ENCODE data around the gene ADAMTS9. TPM values are rescaled to one million over a fixed set of nuclear protein-coding genes. Genes with fewer than 3 reads are reported as not detected.

The ADAMTS9 gene
- total RNA-seq, 1 donor from 2014 or later, result 261 TPM

GRCh38 chr3:64716110-64716710, 28.4 kb upstream of the ADAMTS9 start:
- Mint-ChIP-seq H3K4me3 (ENCODE audit: unreplicated experiment) (no peak overlapping the region), H3K27me3 (ENCODE audit: unreplicated experiment) (no peaks in the 10 kb centered on the region), H3K9me3 (ENCODE audit: unreplicated experiment) (no peaks in the 10 kb centered on the region), H3K4me1 (ENCODE audit: unreplicated experiment) (peaks cover 8% of the 10 kb centered on the region), H3K27ac (ENCODE audit: unreplicated experiment) (no peak overlapping the region), H3K36me3 (ENCODE audit: low read depth, unreplicated experiment) (no peaks in the 10 kb centered on the region)
- DNase-seq (ENCODE audit: low spot score), result no peak
- no peak for TF ChIP-seq CTCF (IDR thresholded peaks at IDR 0.05; ENCODE audit: unreplicated experiment)

- Mint-ChIP-seq H3K36me3 (ENCODE audit: low read depth, unreplicated experiment) (no peaks in the 10 kb centered on the region), H3K4me1 (ENCODE audit: unreplicated experiment) (peaks cover 8% of the 10 kb centered on the region), H3K9me3 (ENCODE audit: unreplicated experiment) (no peaks in the 10 kb centered on the region), H3K27ac (ENCODE audit: unreplicated experiment) (peak overlapping the region; percentile 81), H3K4me3 (ENCODE audit: unreplicated experiment) (no peak overlapping the region), H3K27me3 (ENCODE audit: unreplicated experiment) (no peaks in the 10 kb centered on the region)
- no peak for DNase-seq (ENCODE audit: low spot score)
- TF ChIP-seq CTCF (IDR thresholded peaks at IDR 0.05; ENCODE audit: unreplicated experiment), result no peak
These were observed 27.6 kb upstream of the ADAMTS9 start for GRCh38 chr3:64715211-64715982.

- Mint-ChIP-seq H3K4me3 (ENCODE audit: unreplicated experiment) (no peak overlapping the region), H3K27ac (ENCODE audit: unreplicated experiment) (no peak overlapping the region), H3K36me3 (ENCODE audit: low read depth, unreplicated experiment) (no peaks in the 10 kb centered on the region), H3K27me3 (ENCODE audit: unreplicated experiment) (no peaks in the 10 kb centered on the region), H3K4me1 (ENCODE audit: unreplicated experiment) (no peaks in the 10 kb centered on the region), H3K9me3 (ENCODE audit: unreplicated experiment) (no peaks in the 10 kb centered on the region)
- no peak for TF ChIP-seq CTCF (IDR thresholded peaks at IDR 0.05; ENCODE audit: unreplicated experiment)
- DNase-seq (ENCODE audit: low spot score), result no peak
These were observed 20.7 kb upstream of the ADAMTS9 start for GRCh38 chr3:64708456-64708855.

GRCh38 chr3:64705946-64706345, 18.1 kb upstream of the ADAMTS9 start:
- DNase-seq (ENCODE audit: low spot score), result no peak
- no peaks in the 10 kb centered on the region for H3K4me1 Mint-ChIP-seq (ENCODE audit: unreplicated experiment)
- no peak overlapping the region for H3K27ac Mint-ChIP-seq (ENCODE audit: unreplicated experiment)
- H3K4me3 Mint-ChIP-seq (ENCODE audit: unreplicated experiment), result no peak overlapping the region
- no peak for TF ChIP-seq CTCF (IDR thresholded peaks at IDR 0.05; ENCODE audit: unreplicated experiment)
- H3K9me3 Mint-ChIP-seq (ENCODE audit: unreplicated experiment), result no peaks in the 10 kb centered on the region
- H3K27me3 Mint-ChIP-seq (ENCODE audit: unreplicated experiment), result no peaks in the 10 kb centered on the region
- no peaks in the 10 kb centered on the region for H3K36me3 Mint-ChIP-seq (ENCODE audit: low read depth, unreplicated experiment)

GRCh38 chr3:64696896-64697295, 9.1 kb upstream of the ADAMTS9 start:
- H3K4me3 Mint-ChIP-seq (ENCODE audit: unreplicated experiment), result no peak overlapping the region
- no peak overlapping the region for H3K27ac Mint-ChIP-seq (ENCODE audit: unreplicated experiment)
- no peaks in the 10 kb centered on the region for H3K36me3 Mint-ChIP-seq (ENCODE audit: low read depth, unreplicated experiment)
- no peaks in the 10 kb centered on the region for H3K27me3 Mint-ChIP-seq (ENCODE audit: unreplicated experiment)
- no peak for TF ChIP-seq CTCF (IDR thresholded peaks at IDR 0.05; ENCODE audit: unreplicated experiment)
- H3K9me3 Mint-ChIP-seq (ENCODE audit: unreplicated experiment), result no peaks in the 10 kb centered on the region
- H3K4me1 Mint-ChIP-seq (ENCODE audit: unreplicated experiment), result peaks cover 12% of the 10 kb centered on the region
- no peak for DNase-seq (ENCODE audit: low spot score)

Measured in endothelial cell (in vitro differentiated cells).